ENCODE results near the gene ZNF683.
"Not testable (repeated sequence)": the region's sequence is repeated elsewhere in the genome, so short reads cannot be mapped to it uniquely, and the experiment has no call there.

ZNF683 gene

GRCh38 chr1:26336477-26337205 is 35.9 kb downstream of the ZNF683 start:
- DNase-seq (ENCODE audit: low spot score): no peak

GRCh38 chr1:26335774-26336476 is 36.6 kb downstream of the ZNF683 start:
- no peak for DNase-seq (ENCODE audit: low spot score)

GRCh38 chr1:26333312-26333711 is 39.2 kb downstream of the ZNF683 start:
- not testable (repeated sequence) for DNase-seq (ENCODE audit: low spot score)

- DNase-seq (ENCODE audit: low spot score): no peak
These were observed 42.3 kb downstream of the ZNF683 start for GRCh38 chr1:26330276-26330675.

- DNase-seq (ENCODE audit: low spot score): not testable (repeated sequence)
These were observed 43.2 kb downstream of the ZNF683 start for GRCh38 chr1:26329380-26329779.

GRCh38 chr1:26328597-26328996 is 44.0 kb downstream of the ZNF683 start:
- DNase-seq (ENCODE audit: low spot score): no peak

GRCh38 chr1:26327956-26328362 is 44.6 kb downstream of the ZNF683 start:
- DNase-seq (ENCODE audit: low spot score): no peak

- no peak for DNase-seq (ENCODE audit: low spot score)
These were observed 48.0 kb downstream of the ZNF683 start for GRCh38 chr1:26324550-26324949.

GRCh38 chr1:26323382-26323781 is 49.2 kb downstream of the ZNF683 start:
- DNase-seq (ENCODE audit: low spot score): no peak

GRCh38 chr1:26322042-26322331 is 50.6 kb downstream of the ZNF683 start:
- DNase-seq (ENCODE audit: low spot score): no peak

- peak; percentile 88 for DNase-seq (ENCODE audit: low spot score)
These were observed 51.1 kb downstream of the ZNF683 start for GRCh38 chr1:26321315-26322041.

GRCh38 chr1:26320896-26321295 is 51.7 kb downstream of the ZNF683 start:
- DNase-seq (ENCODE audit: low spot score): no peak

GRCh38 chr1:26318338-26319064 is 54.0 kb downstream of the ZNF683 start:
- peak; percentile 56 for DNase-seq (ENCODE audit: low spot score)

- DNase-seq (ENCODE audit: low spot score): no peak
These were observed 54.8 kb downstream of the ZNF683 start, which contains the start of gene CD52 for GRCh38 chr1:26317612-26318337. TSS of gene CD52 (plus strand) at chr1:26317958. CDS start at chr1:26318018, 60 bp downstream.

- DNase-seq (ENCODE audit: low spot score): no peak
These were observed 55.4 kb downstream of the ZNF683 start for GRCh38 chr1:26317146-26317545.

- DNase-seq (ENCODE audit: low spot score): no peak
These were observed 56.4 kb downstream of the ZNF683 start for GRCh38 chr1:26315874-26316850.

- DNase-seq (ENCODE audit: low spot score): no peak
These were observed 58.0 kb downstream of the ZNF683 start for GRCh38 chr1:26314501-26314900.

Data from pons (tissue), 1 donor.